ENCODE measurements around the gene SYT5. TPM values are rescaled to one million over a fixed set of nuclear protein-coding genes. Genes with fewer than 3 reads are reported as not detected.

The SYT5 gene
- total RNA-seq, 1 donor from 2014 or later = 0.17 TPM

- TF ChIP-seq CTCF (IDR thresholded peaks at IDR 0.05; ENCODE audit: insufficient read depth, low read length, poor library complexity, severe bottlenecking) = no peak
- peaks cover 5% of the 10 kb centered on the region for H3K27me3 ChIP-seq (ENCODE audit: control insufficient read depth, insufficient read depth, low read length)
- H3K4me3 ChIP-seq (ENCODE audit: low read depth, low read length) = no peak overlapping the region
- DNase-seq (ENCODE audit: low read depth) = no peak
- no peaks in the 10 kb centered on the region for H3K36me3 ChIP-seq (ENCODE audit: control insufficient read depth, insufficient read depth, low read length)
These were observed 45.4 kb downstream of the SYT5 start for GRCh38 chr19:55134736-55135135.

- peaks cover 5% of the 10 kb centered on the region for H3K27me3 ChIP-seq (ENCODE audit: control insufficient read depth, insufficient read depth, low read length)
- no peaks in the 10 kb centered on the region for H3K36me3 ChIP-seq (ENCODE audit: control insufficient read depth, insufficient read depth, low read length)
- TF ChIP-seq CTCF (IDR thresholded peaks at IDR 0.05; ENCODE audit: insufficient read depth, low read length, poor library complexity, severe bottlenecking) = no peak
- DNase-seq (ENCODE audit: low read depth) = no peak
- no peak overlapping the region for H3K4me3 ChIP-seq (ENCODE audit: low read depth, low read length)
These were observed 46.2 kb downstream of the SYT5 start for GRCh38 chr19:55133639-55134444.

GRCh38 chr19:55132453-55133129, 47.5 kb downstream of the SYT5 start:
- no peaks in the 10 kb centered on the region for H3K36me3 ChIP-seq (ENCODE audit: control insufficient read depth, insufficient read depth, low read length)
- H3K4me3 ChIP-seq (ENCODE audit: low read depth, low read length) = no peak overlapping the region
- no peak for DNase-seq (ENCODE audit: low read depth)
- TF ChIP-seq CTCF (IDR thresholded peaks at IDR 0.05; ENCODE audit: insufficient read depth, low read length, poor library complexity, severe bottlenecking) = peak; percentile 27
- H3K27me3 ChIP-seq (ENCODE audit: control insufficient read depth, insufficient read depth, low read length) = peaks cover 5% of the 10 kb centered on the region

GRCh38 chr19:55131421-55131820, 48.7 kb downstream of the SYT5 start:
- no peaks in the 10 kb centered on the region for H3K36me3 ChIP-seq (ENCODE audit: control insufficient read depth, insufficient read depth, low read length)
- TF ChIP-seq CTCF (IDR thresholded peaks at IDR 0.05; ENCODE audit: insufficient read depth, low read length, poor library complexity, severe bottlenecking) = no peak

More at GRCh38 chr19:55131421-55131820, 48.7 kb downstream of the SYT5 start:
- peaks cover 5% of the 10 kb centered on the region for H3K27me3 ChIP-seq (ENCODE audit: control insufficient read depth, insufficient read depth, low read length)
- no peak overlapping the region for H3K4me3 ChIP-seq (ENCODE audit: low read depth, low read length)
- no peak for DNase-seq (ENCODE audit: low read depth)

Other genes with a start within 250 kb of the SYT5 start
- gene NLRP7, start 232.8 kb downstream of the SYT5 start, total RNA-seq = not detected in 2 replicates
- gene NLRP2, start 213.9 kb downstream of the SYT5 start, total RNA-seq = 27.5 and 32.5 TPM in 2 replicates
- gene GP6, start 142.0 kb downstream of the SYT5 start, total RNA-seq = 0.33 TPM in 1 of 2 replicates, not detected in the other
- gene RDH13, start 117.1 kb downstream of the SYT5 start, total RNA-seq = 16.6 and 23.4 TPM in 2 replicates
- 30.5 and 33.8 TPM in 2 replicates for gene EPS8L1, start 104.4 kb downstream of the SYT5 start, total RNA-seq
- 62.9 and 94.8 TPM in 2 replicates for gene PPP1R12C, start 62.7 kb downstream of the SYT5 start, total RNA-seq
- gene TNNT1, start 31.1 kb downstream of the SYT5 start, total RNA-seq = 5.8 and 7.1 TPM in 2 replicates
- 2.7 and 4.7 TPM in 2 replicates for gene TNNI3, start 22.6 kb downstream of the SYT5 start, total RNA-seq
- 0.21 and 1.3 TPM in 2 replicates for gene DNAAF3, start 13.7 kb downstream of the SYT5 start, total RNA-seq
- gene PTPRH, start 29.2 kb upstream of the SYT5 start, total RNA-seq = 0.55 and 2.1 TPM in 2 replicates
- gene TMEM86B, start 48.5 kb upstream of the SYT5 start, total RNA-seq = 2.3 and 7.5 TPM in 2 replicates
- 41.5 and 51.3 TPM in 2 replicates for gene PPP6R1, start 78.7 kb upstream of the SYT5 start, total RNA-seq
- 64.3 and 77.8 TPM in 2 replicates for gene HSPBP1, start 99.8 kb upstream of the SYT5 start, total RNA-seq
- 4.7 and 6.0 TPM in 2 replicates for gene BRSK1, start 103.7 kb upstream of the SYT5 start, total RNA-seq
- gene TMEM150B, start 145.1 kb upstream of the SYT5 start, total RNA-seq = not detected in 2 replicates
- gene KMT5C, start 159.6 kb upstream of the SYT5 start, total RNA-seq = 9.6 and 11.9 TPM in 2 replicates
- gene COX6B2, start 174.4 kb upstream of the SYT5 start, total RNA-seq = 0.14 and 0.29 TPM in 2 replicates
- gene GARIN5B, start 183.0 kb upstream of the SYT5 start, total RNA-seq = 0.07 TPM in 1 of 2 replicates, not detected in the other
- 32.1 and 38.7 TPM in 2 replicates for gene IL11, start 190.2 kb upstream of the SYT5 start, total RNA-seq
- not detected in 2 replicates for gene TMEM190, start 196.5 kb upstream of the SYT5 start, total RNA-seq
- 1.4 and 4.1 TPM in 2 replicates for gene TMEM238, start 204.0 kb upstream of the SYT5 start, total RNA-seq
- gene RPL28, start 205.6 kb upstream of the SYT5 start, total RNA-seq = 630 and 742 TPM in 2 replicates
- 53.4 and 53.6 TPM in 2 replicates for gene UBE2S, start 227.5 kb upstream of the SYT5 start, total RNA-seq